HL-60 (cell line): ENCODE data around the gene OR5H1.
"Not testable (repeated sequence)": the region's sequence is repeated elsewhere in the genome, so short reads cannot be mapped to it uniquely, and the experiment has no call there.

Source experiments
- DNase-seq, 2 experiments: peaks; one replicate each; pipeline ENCODE4 v3.0.0-alpha.2; 2010 to 2020; ENCODE audit warnings: low read depth in 1 of 2, low spot score in 1 of 2
- H3K27ac ChIP-seq: fragments of 250-450 bp; sonication (Bioruptor Pico); replicated peaks from 2 replicates; pipeline ENCODE4 v1.5.1; 2020; ENCODE audit warnings: mild to moderate bottlenecking, moderate library complexity
- H3K27me3 ChIP-seq: fragments of 250-450 bp; sonication (Bioruptor Pico); 2 replicates; pipeline ENCODE4 v1.5.1; 2021; ENCODE audit warnings: mild to moderate bottlenecking, moderate library complexity; ENCODE audit not compliant: insufficient read depth, poor library complexity, severe bottlenecking
- H3K4me3 ChIP-seq: replicated peaks from 2 replicates; pipeline ENCODE4 v1.5.1; 2011; ENCODE audit warnings: mild to moderate bottlenecking, control low read depth, low read length; ENCODE audit not compliant: insufficient read depth
- CTCF ChIP-seq: IDR thresholded peaks from one replicate; pipeline ENCODE4 v1.5.1; 2011; ENCODE audit warnings: low read length, control low read depth, inconsistent platforms; ENCODE audit not compliant: insufficient read depth
- GABPA ChIP-seq: IDR thresholded peaks from 2 replicates; pipeline ENCODE4 v1.6.1; 2012; ENCODE audit warnings: low read depth
- POLR2AphosphoS5 ChIP-seq: IDR thresholded peaks from 2 replicates; pipeline ENCODE4 v1.6.1; 2012; ENCODE audit warnings: low read depth
- REST ChIP-seq: IDR thresholded peaks from 2 replicates; pipeline ENCODE4 v1.6.1; 2012; ENCODE audit warnings: low read depth; ENCODE audit not compliant: insufficient replicate concordance
- SPI1 ChIP-seq: IDR thresholded peaks from 2 replicates; pipeline ENCODE4 v1.6.1; 2012; ENCODE audit warnings: low read depth, mild to moderate bottlenecking, borderline replicate concordance

OR5H1 gene

GRCh38 chr3:98110550-98110908 is 20.0 kb upstream of the OR5H1 start:
- DNase-seq, result no peak
- H3K27ac ChIP-seq, result no peak overlapping the region
- no peak for TF ChIP-seq CTCF
- TF ChIP-seq SPI1, result no peak
- no peak for TF ChIP-seq REST
- TF ChIP-seq GABPA, result no peak
- no peak for TF ChIP-seq POLR2AphosphoS5
- H3K27me3 ChIP-seq, result no peaks in the 10 kb centered on the region
- H3K4me3 ChIP-seq, result no peak overlapping the region

- Histone ChIP-seq H3K27me3 (no peaks in the 10 kb centered on the region), H3K4me3 (no peak overlapping the region), H3K27ac (no peak overlapping the region)
- TF ChIP-seq GABPA (no peak), CTCF (no peak), SPI1 (no peak), POLR2AphosphoS5 (no peak), REST (no peak)
- no peak for DNase-seq
These were observed 16.3 kb upstream of the OR5H1 start for GRCh38 chr3:98114264-98114663.

GRCh38 chr3:98115717-98116116 is 14.8 kb upstream of the OR5H1 start:
- TF ChIP-seq REST, result no peak
- DNase-seq, result no peak
- Histone ChIP-seq H3K27ac (no peak overlapping the region), H3K27me3 (no peaks in the 10 kb centered on the region), H3K4me3 (no peak overlapping the region)

- H3K27me3 ChIP-seq, result no peaks in the 10 kb centered on the region
- TF ChIP-seq POLR2AphosphoS5 (no peak), CTCF (no peak), GABPA (no peak), SPI1 (no peak)
- H3K4me3 ChIP-seq, result no peak overlapping the region
- no peak overlapping the region for H3K27ac ChIP-seq
- no peak for DNase-seq
These were observed 6.1 kb downstream of the OR5H1 start for GRCh38 chr3:98136631-98137030.

GRCh38 chr3:98137826-98138557 is 7.5 kb downstream of the OR5H1 start:
- not testable (repeated sequence) for H3K4me3 ChIP-seq, H3K27ac ChIP-seq, DNase-seq, H3K27me3 ChIP-seq
